GM19328 (cell line): ENCODE results near the gene DDX1.
"Not testable (repeated sequence)": the region's sequence is repeated elsewhere in the genome, so short reads cannot be mapped to it uniquely, and the experiment has no call there.

Experiments used
- ATAC-seq: cut with Tn5 transposase; IDR thresholded peaks from one replicate; pipeline ENCODE4 v1.9.1; 2021; ENCODE audit warnings: mild to moderate bottlenecking, moderate library complexity; ENCODE audit not compliant: unreplicated experiment

Gene DDX1

DNA sequence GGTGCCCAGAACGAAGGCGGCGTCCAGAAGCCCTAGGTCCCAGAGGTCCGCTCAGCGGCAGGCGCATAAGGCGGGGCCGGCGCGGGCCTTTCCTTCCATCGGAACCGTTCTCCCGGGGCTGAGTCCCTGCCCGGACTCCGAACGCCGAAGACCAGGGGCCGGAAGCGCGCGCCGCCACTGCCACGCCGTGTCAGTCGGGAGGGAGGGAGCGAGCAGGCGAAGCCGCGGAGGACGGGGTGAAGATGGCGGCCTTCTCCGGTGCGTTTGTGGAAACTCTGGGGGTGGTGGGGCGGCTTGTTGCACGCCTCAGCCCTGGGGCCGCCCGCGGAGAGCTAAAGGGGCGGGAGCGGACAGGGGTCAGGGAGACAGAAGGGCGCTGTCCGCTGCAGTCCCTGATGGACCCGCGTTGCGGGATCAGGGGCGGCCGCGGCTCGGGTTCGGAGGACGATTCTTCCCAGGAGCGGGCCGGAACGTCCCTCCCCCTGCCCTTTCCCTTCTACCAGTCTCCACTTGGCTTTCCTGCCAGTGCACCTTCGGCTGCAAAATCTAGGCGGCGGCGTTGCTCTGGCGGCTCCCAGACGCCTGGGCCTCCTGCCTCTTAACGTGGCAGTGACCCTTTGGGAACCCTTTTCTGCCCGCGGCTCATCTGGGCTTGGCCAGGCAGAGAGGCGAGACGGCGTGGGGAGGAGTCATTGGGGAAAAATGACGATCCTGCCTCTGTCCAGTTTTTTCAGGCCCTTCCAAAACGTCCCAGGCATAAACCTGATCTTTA, at the start of gene DDX1:
Gene DDX1 (plus strand): TSS at position 177 of the 772 bp plus-strand sequence. CDS start 66 bp downstream, at position 243.
- ATAC-seq: peak; percentile 88

GRCh38 chr2:15542269-15542668, 49.4 kb upstream of the DDX1 start:
- ATAC-seq: not testable (repeated sequence)

GRCh38 chr2:15543053-15543452, 48.6 kb upstream of the DDX1 start:
- ATAC-seq: no peak

- no peak for ATAC-seq
Measured at GRCh38 chr2:15543541-15543940, 48.1 kb upstream of the DDX1 start.

- ATAC-seq: no peak
Measured at GRCh38 chr2:15544227-15544626, 47.4 kb upstream of the DDX1 start.

GRCh38 chr2:15546297-15547098, 45.2 kb upstream of the DDX1 start:
- no peak for ATAC-seq

GRCh38 chr2:15547115-15547876, 44.4 kb upstream of the DDX1 start:
- ATAC-seq: no peak

GRCh38 chr2:15548974-15549373, 42.7 kb upstream of the DDX1 start:
- ATAC-seq: no peak

GRCh38 chr2:15553519-15553918, 38.1 kb upstream of the DDX1 start:
- no peak for ATAC-seq

DNA sequence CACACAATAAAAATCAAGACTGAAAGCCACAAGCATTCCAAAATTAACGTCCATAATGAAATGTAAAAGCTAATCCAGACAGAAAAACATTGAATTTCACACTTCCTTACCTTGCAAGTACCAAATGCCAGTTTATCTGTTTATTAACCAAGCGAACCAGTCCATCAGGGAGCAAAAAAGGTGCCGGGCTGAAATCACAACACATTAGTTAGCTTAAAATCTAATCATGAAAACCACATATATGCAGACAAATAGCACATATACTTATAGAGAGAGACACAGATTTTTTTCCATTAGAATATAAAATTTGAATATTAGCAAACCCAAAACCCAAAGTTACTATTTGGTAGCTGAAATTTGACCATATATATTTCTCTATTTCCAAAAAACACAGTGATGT, 37.7 kb upstream of the DDX1 start:
- ATAC-seq: no peak

DNA sequence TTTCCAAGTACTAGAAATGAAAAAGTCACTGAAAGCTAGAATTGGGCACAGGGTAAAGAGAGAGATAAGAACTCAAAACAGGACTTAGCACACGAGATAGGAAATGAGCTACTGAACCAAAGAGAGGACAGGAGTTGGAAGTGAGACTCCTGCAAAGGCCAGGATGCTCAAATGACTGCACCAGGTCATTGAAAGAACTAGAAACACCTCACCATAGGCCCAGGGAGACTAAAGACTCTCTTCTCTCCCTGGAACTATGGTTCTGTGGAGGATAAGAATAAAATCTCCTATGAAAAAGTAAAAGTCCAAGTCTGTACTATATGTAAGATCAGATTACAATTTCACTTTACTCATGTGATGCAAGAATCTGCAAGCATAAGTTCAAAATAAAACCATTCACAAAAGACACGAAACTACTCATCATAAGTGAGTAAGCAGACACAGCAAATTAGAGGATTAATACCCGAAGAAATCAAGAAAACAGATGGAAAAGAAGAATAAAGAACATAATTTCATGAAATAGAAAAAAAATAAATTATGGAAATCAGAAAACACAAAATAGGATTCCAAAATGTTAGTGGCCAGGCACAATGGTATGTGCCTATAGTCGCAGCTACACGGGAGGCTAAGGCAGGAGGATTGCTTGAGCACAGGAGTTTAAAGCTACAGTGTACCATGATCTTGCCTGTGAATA, 37.0 kb upstream of the DDX1 start:
- no peak for ATAC-seq

DNA sequence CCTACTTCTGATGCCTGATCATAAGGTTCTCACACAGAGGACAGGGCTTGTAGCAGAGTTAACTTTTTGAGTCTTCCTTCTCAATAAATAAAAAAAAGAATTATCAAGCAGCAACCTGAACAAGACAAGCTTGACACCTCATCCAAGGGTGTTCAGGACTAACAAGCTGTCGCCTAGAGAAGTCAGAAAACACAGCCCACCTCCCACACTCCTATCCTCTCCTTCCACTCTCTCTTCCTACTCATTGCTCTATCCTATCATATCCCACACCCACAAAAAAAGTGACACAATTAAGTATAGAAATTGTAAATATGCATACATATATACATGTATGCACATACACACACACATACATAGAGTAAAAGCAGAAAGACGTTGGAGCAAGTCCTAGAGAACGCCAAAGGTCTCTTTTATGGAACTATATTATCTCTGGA, 35.9 kb upstream of the DDX1 start:
- ATAC-seq: no peak

DNA sequence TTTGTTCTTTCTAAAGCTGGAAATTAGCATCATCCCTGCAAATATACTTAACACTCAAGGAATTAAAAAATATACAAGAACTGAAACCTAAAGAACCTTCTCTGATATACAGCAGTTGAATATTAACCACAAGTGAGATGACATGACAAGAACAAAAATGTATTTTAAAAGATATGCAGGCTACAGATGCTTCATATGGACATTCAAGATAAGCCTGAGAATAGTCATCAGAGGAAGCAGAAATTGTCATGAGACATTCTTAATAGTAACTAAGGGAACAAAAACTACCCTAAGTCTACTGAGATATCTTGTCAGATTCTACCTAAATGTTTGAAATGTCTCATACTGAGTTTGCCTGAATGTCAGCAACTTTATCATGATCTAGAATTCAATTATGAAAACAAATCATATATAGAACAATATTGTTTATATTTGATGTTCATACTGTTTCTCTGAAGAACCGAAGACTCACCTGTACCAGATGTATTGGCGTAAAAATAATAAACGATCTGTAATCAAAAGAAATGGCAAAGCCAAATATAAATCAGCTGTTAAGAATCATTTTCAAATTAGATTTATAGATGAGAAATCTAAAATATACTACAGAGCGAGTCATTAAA, 35.2 kb upstream of the DDX1 start:
- ATAC-seq: no peak

DNA sequence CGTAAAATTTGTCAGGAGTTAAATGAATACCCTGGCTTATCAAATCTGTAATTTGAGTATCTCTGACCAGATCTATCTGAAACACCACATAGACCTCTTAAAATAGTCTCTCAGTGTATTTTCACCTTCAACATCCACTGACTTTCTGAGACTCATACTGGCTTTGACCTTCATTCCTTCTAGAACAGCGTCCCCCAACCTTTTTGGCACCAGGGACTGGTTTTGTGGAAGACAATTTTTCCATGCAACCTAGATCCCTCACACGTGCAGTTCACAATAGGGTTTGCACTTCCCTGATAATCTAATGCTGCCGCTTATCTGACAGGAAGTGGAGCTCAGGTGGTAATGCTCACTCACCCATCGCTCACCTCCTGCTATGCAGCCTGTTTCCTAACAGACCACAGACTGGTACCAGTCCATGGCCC, 33.8 kb upstream of the DDX1 start:
- no peak for ATAC-seq

DNA sequence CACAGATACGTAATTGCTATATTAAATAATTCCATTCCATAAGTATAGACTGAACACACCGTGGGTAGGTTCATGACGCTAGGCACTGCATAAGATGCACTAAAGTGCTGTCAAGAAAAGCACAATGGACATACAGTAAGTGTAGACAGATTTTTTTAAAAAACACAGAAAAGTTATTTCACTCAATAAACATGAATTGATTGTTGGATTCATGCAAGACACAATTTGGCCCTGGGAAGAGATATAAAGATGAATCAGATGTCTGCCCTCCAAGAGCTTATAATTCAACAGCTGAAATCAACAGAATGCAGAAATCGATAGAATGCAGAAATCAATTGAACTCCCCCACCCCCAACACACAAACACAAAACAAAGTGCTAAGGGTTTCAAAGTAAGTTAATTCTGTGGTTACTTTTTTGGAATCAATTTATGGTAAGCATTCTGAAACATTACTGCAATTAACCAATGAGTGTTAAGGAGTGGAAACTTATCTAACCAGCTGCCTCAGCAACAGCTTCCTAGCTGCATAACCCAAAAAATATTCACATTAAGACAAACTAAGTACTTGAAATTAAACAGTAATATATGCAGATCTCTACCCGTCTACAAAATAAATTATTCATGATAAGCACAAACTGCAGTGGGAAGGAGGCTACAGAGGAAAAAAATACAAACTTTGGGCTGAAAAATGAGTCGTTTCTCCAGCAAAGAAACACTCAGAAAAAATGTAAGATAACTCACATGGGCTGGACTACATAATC, 32.1 kb upstream of the DDX1 start:
- no peak for ATAC-seq

- peak; percentile 42 for ATAC-seq
Measured at GRCh38 chr2:15560140-15560987, 31.3 kb upstream of the DDX1 start.

GRCh38 chr2:15560988-15561573, 30.6 kb upstream of the DDX1 start, which contains the start of gene NBAS:
Gene NBAS, minus strand, starts transcription at chr2:15561334. Its CDS starts 30 bp downstream, at chr2:15561304.
- ATAC-seq: peak; percentile 85
